ENCODE data around the gene SLC6A9.

DNA sequence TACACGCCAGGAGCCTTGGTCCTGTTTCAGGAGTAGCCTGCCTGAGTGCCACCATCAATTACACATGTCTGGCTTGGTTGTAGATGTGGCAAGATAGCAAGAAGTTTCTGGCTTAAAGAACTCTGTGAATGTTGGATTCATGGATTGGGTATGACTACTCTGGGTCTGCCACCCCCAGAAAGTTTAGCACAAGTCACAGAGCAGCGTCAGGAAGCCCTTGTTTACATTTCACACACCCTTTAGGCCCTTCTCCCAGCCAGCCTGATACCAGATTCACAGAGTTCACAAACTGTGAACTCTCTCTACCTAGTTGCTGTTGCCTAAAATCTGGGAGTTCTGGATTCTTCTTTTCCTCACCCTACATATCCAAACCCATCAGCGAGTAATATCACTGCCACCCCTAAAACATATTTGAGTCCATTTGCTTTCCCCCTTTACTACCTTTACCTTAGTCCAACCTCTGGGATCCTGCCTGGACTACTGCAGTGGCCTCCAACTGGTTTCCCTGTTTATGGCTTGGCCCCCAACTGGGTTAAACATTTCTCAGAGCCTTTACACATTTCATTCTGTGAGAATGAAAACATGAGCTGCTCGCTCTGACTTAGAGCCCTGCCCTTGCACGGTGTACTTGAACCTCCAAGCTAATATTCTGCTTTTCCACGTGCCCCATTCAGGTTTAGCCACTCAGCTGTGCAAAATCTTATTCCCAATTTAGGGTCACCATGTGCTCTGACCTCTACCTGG lies 43.9 kb downstream of the SLC6A9 start:
- TF ChIP-seq ARNT (IDR thresholded peaks at IDR 0.05) (no peak), FOXA1 (IDR thresholded peaks at IDR 0.05) (no peak), ELF4 (IDR thresholded peaks at IDR 0.05) (no peak), BHLHE40 (IDR thresholded peaks at IDR 0.05; ENCODE audit: borderline replicate concordance) (no peak), SUZ12 (IDR thresholded peaks at IDR 0.05) (no peak), L3MBTL2 (conservative IDR thresholded peaks at IDR 0.05) (no peak), ZNF384 (IDR thresholded peaks at IDR 0.05) (no peak), FOXK2 (IDR thresholded peaks at IDR 0.05) (no peak)
- TF ChIP-seq, protein P1, sequence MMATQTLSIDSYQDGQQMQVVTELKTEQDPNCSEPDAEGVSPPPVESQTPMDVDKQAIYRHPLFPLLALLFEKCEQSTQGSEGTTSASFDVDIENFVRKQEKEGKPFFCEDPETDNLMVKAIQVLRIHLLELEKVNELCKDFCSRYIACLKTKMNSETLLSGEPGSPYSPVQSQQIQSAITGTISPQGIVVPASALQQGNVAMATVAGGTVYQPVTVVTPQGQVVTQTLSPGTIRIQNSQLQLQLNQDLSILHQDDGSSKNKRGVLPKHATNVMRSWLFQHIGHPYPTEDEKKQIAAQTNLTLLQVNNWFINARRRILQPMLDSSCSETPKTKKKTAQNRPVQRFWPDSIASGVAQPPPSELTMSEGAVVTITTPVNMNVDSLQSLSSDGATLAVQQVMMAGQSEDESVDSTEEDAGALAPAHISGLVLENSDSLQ (IDR thresholded peaks at IDR 0.05): no peak
